ENCODE data around the gene ANKRD27. TPM values are rescaled to one million over a fixed set of nuclear protein-coding genes. Genes with fewer than 3 reads are reported as not detected.

ANKRD27 gene
- total and polyA plus RNA-seq, 2 experiments from 2014 or later, result 6.3 to 10.5 TPM

DNA sequence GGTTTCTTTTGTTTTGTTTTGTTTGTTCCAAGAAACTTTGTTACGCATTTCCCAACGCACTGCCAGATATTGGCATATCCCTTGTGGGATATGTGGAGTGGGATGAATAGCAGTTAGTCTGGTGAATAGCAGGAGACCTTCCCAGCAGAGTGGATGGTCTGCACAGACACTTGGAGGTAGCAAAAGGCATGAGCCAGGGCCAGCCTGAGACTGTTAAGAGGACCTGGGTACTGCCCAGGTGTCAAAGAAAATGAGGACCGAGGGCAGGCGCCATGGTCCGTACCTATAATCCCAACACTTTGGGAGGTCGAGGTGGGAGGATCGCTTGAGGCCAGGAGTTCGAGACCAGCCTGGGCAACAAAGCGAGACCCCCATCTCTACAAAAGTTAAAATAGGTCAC lies 107.5 kb downstream of the ANKRD27 start:
- Histone ChIP-seq H3K36me3 (no peaks in the 10 kb centered on the region), H3K27me3 (peaks cover 22% of the 10 kb centered on the region), H3K4me1 (ENCODE audit: low read depth) (no peaks in the 10 kb centered on the region), H3K27ac (no peak overlapping the region), H3K9me3 (ENCODE audit: low read depth) (no peaks in the 10 kb centered on the region), H3K4me3 (no peak overlapping the region)
- DNase-seq (ENCODE audit: low read depth in 1 of 2, low spot score in 1 of 2), result no peak
- TF ChIP-seq, protein P1, sequence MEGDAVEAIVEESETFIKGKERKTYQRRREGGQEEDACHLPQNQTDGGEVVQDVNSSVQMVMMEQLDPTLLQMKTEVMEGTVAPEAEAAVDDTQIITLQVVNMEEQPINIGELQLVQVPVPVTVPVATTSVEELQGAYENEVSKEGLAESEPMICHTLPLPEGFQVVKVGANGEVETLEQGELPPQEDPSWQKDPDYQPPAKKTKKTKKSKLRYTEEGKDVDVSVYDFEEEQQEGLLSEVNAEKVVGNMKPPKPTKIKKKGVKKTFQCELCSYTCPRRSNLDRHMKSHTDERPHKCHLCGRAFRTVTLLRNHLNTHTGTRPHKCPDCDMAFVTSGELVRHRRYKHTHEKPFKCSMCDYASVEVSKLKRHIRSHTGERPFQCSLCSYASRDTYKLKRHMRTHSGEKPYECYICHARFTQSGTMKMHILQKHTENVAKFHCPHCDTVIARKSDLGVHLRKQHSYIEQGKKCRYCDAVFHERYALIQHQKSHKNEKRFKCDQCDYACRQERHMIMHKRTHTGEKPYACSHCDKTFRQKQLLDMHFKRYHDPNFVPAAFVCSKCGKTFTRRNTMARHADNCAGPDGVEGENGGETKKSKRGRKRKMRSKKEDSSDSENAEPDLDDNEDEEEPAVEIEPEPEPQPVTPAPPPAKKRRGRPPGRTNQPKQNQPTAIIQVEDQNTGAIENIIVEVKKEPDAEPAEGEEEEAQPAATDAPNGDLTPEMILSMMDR (IDR thresholded peaks at IDR 0.05; ENCODE audit: low read depth, low read length), result no peak

DNA sequence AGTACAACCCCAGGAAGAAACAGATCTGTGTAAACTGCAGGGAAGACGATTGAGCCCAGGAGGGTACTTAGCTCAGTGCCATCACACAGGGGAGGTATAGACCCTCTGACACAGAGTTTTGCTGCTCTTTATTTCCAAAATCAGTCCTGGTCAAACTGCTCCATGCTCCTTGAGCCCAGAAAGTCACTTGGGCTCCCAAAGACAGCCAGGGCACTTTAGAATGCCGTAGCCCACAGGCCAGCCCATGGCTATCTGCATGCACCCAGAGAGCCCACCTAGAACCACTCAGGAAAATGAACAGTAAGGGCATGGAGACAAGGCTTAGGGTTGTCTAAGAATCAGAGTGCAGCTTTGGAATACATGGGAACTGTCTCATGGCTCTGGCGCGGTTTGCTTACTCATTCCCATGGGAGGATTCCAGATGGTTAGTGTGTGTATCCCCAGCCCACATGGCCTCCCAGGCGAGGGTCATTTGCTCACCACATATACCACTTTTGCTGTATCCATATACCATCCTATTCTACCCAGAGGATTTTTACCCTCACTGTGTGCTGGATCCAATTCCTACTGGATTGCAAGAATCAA lies 108.6 kb downstream of the ANKRD27 start:
- Histone ChIP-seq H3K27ac (no peak overlapping the region), H3K4me1 (ENCODE audit: low read depth) (no peaks in the 10 kb centered on the region)
- DNase-seq (ENCODE audit: low read depth in 1 of 2, low spot score in 1 of 2), result peak in 1 of 2 donors; percentile 24

DNA sequence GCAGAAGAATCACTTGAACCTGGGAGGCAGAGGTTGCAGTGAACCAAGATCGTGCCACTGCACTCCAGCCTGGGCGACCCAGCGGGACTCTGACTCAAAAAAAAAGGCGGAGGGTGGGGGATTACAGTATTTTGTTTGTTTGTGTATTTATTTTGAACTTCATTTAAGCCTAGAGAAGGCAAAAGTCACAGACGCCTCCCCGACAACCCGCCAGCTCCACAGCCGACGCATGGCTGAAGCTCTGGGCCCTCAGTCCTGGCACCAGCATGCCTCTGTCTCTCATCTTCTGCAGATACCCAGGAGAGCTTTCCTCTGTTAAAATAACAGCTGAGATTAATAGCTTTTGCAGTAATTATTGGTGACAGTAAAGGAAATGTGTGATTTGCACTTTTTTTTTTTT lies 111.2 kb downstream of the ANKRD27 start:
- Histone ChIP-seq H3K9me3 (ENCODE audit: low read depth) (no peaks in the 10 kb centered on the region), H3K27ac (no peak overlapping the region), H3K27me3 (peaks cover 16% of the 10 kb centered on the region), H3K4me1 (ENCODE audit: low read depth) (no peaks in the 10 kb centered on the region), H3K36me3 (no peaks in the 10 kb centered on the region), H3K4me3 (no peak overlapping the region)
- DNase-seq (ENCODE audit: low read depth in 1 of 2, low spot score in 1 of 2), result no peak
- TF ChIP-seq, protein P1 (IDR thresholded peaks at IDR 0.05; ENCODE audit: low read depth, low read length), result no peak

More for the DNA sequence above, 108.6 kb downstream of the ANKRD27 start:
- Histone ChIP-seq H3K4me3 (no peak overlapping the region), H3K27me3 (peaks cover 22% of the 10 kb centered on the region), H3K9me3 (ENCODE audit: low read depth) (no peaks in the 10 kb centered on the region), H3K36me3 (no peaks in the 10 kb centered on the region)
- TF ChIP-seq, protein P1 (IDR thresholded peaks at IDR 0.05; ENCODE audit: low read depth, low read length), result no peak

DNA sequence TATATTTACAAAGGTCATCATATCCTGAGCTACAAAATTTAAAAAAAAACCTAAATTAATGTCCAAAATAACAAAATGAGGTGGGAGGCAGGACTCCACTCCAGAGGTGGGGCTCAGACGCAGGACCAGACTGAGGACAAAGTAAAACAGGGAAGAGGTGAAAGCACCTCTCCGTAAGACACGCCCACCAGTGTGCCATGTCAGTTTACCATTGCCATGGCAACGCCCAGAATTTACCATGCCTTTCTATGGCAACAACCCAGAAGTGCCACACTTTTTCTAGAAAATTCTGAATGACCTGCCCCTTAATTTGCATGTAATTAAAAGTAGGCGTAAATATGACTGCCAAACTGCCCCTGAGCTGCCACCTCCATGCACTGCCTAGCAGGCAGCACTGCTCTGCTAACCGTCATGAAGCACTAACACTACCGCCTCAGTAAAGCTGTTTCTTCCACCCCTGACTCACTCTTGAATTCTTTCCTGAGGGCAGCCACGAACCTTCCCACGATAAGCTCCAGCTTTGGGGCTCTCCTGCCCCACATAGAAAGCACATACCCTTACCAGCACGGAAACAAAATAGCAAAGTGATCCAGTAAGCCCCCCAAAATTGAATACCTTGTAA lies 116.3 kb downstream of the ANKRD27 start:
- Histone ChIP-seq H3K27me3 (peaks cover 10% of the 10 kb centered on the region), H3K36me3 (no peaks in the 10 kb centered on the region), H3K9me3 (ENCODE audit: low read depth) (no peaks in the 10 kb centered on the region), H3K4me1 (ENCODE audit: low read depth) (no peaks in the 10 kb centered on the region), H3K4me3 (no peak overlapping the region), H3K27ac (no peak overlapping the region)
- TF ChIP-seq, protein P1 (IDR thresholded peaks at IDR 0.05; ENCODE audit: low read depth, low read length), result no peak
- DNase-seq (ENCODE audit: low read depth in 1 of 2, low spot score in 1 of 2), result no peak

DNA sequence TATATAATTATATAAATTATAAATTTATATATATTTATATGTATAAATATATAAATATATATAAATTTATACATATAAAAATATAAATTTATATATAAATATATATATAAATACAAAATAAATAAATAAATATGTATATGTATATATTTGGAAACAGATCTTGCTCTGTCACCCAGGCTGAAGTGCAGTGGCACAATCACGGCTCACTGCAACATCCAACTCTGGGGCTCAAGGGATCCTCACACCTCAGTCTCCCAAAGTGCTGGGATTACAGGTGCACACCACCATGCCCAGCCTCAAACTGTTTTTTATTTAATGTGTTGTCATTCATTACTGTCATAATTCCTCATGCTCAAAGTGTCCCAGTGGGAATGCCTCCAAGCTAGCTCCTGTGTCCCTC lies 119.2 kb downstream of the ANKRD27 start:
- no peaks in the 10 kb centered on the region for H3K4me1 ChIP-seq (ENCODE audit: low read depth)
- no peaks in the 10 kb centered on the region for H3K9me3 ChIP-seq (ENCODE audit: low read depth)
- no peak for DNase-seq (ENCODE audit: low read depth in 1 of 2, low spot score in 1 of 2)
- no peak overlapping the region for H3K27ac ChIP-seq
- H3K27me3 ChIP-seq, result peaks cover 10% of the 10 kb centered on the region
- TF ChIP-seq, protein P1 (IDR thresholded peaks at IDR 0.05; ENCODE audit: low read depth, low read length), result no peak
- no peaks in the 10 kb centered on the region for H3K36me3 ChIP-seq
- no peak overlapping the region for H3K4me3 ChIP-seq

Data from cardiac muscle cell (in vitro differentiated cells and primary cell).